Superior temporal gyrus (tissue), 1 donor: ENCODE data around the gene FCN1.

ENCODE experiments used
- DNase-seq: peaks from one replicate; pipeline ENCODE4 v3.0.0-alpha.2; 2016; ENCODE audit errors: extremely low spot score

The FCN1 gene

DNA sequence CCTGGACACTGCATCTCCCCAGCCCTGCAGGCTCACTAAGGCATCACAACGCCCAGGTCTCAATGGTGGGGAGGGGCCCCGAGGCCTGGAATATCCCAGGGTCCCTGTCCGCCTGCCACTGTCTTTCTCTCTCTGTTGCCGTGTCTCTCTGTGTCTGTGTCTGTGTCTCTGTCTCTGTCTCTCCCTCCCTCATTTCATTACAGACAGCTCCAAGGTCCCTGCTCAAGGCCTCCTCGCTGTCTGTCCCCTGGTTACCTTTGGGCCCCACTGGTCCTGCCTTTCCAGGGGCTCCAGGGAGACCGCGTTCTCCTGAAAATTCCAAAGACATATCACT, 3.2 kb downstream of the FCN1 start:
- no peak for DNase-seq

DNA sequence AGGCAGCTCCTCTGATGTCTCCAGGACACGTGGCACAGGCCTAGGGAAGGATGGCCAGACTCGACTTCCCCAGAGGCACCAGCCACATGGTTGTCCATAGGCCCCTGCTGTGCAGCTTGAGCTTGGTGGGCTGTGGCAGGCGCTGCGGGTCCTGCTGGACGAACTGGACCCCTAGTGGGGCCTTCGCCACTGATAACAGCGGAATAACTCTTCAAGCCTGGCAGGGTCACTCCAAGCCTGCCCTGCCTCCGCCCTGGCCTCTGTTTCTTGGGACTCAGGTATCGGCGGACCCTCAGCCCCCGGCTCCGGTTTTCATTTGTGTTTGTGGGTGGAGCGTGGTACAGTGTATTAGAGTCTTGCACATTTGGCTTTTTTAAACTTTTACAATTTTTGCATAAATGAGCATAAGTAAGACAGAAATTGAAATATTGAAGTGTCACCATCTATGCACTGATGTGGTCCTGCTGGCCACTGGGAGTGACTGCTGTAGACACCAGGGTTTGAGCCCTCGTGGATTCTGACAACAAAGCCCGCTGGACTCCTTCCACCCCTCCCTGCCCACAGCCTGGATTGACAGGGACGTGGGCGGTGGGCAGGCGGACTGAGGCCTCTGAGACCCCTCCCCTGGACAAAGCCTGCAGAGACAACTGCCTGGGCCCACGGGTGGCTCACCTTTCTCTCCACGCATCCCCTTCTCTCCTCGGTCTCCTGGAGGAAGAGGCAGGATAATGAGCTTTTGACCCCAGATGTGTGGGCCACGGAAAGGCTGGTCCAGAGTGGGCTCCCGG, 3.8 kb downstream of the FCN1 start:
- DNase-seq: no peak

DNA sequence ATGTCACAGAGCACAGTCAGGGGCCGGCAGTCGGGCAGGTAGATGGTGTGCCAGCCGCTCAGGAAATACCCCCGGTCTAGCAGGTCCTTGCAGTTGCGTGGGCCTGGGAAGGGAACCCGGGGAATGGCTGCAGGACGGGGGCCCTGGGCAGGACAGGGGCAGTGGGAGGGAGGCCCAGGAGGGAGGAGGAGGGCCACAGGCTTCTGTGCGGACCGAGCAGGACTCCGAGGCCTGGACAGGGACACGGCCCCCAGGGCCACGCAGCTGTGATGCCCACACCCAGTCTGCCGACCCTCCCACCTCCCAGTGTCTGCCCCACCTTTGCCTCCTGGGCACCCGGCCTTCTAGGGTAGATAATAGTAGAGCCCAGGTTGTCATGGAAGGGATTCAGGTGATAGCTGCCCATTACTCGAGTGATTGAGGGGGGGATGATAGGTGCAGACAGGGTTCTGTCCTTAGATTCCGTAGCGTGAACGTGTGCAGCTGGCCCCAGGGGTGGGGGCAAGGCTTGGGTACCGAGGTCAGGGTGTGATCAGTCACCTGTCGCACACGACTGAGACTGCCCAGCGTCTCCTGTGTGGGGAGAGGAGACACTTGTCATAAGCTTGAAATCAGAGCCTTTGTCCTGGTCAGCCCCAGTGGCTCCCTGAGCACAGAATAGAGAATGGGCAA, 4.5 kb downstream of the FCN1 start:
- no peak for DNase-seq

DNA sequence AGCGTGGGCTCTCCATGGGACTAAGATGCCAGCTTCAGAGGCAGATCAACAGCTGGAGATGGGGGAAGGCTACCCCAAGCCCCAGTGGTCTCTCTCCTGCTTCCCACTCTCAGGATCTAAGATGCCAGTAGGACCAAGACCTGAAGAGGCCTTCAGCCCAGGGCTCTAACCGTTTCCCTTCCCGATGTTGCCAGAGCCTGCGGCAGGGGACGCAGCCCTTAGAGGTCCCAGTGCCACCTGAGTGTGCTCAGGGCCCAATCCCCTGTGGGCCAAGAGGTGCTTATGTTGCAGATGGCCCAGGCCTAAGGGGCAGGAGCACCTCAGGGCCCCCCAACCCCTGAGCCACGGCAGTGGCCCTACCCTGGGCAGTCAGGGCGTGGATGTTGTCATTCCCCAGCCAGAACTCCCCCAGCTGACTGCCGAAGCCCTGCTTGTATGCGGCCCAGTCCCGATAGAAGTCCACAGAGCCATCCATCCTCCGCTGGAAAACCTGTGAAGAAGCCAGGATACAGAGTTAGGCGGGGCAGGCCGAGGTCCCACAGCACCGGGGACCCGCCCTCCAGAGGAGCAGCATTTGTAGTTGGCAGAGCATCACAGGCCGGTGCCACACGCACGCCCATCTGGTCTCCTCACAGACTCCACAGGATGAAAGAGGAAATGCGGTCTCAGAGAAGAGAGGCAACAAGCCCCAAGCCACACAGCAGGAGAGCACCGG, 5.4 kb downstream of the FCN1 start:
- DNase-seq: no peak

DNA sequence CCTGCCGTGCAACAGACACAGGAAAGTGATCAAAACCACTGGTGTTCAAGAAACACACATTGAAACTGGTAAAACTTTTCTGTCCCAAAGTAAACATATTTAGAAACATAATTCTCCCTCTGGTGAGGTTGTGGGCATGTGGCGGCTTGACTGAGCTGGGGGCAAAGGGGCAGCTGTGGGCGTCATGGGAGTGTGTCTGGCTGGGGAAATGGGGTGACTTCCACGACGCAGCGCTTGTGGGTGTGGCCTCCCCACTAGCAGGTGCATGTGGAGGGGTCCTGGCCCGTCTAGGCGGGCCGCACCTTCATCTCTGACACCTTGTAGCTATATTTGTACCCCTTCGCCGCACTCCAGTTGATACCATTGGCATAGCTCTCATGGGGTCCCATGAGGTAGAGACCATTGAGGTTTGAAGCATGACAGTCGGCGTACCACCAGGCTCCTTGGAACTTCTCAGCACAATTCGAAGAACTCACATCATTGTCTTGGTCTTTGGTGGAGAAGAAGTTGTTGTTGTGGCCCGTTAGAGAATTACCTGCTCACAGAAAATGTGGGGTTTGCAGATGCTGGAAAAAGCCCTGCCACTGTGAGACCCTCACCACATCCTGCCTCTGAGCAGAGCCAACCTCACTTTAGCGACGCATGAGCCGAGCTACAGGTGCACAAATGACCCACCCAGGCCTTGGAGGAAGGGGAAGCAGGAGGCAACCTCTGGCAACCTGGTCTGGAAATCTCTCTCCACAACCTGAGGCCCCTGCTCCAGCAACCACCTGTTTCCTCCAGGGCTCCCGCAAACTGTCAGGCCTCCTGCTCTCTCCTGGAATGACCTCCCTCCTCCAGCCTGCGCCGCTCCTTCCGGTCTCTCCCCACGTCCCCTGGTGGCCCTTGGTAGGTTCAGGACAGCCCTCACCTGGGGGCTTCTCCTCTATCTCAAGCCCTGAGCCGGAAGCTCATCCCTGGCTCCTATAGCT, 7.9 kb downstream of the FCN1 start:
- no peak for DNase-seq

DNA sequence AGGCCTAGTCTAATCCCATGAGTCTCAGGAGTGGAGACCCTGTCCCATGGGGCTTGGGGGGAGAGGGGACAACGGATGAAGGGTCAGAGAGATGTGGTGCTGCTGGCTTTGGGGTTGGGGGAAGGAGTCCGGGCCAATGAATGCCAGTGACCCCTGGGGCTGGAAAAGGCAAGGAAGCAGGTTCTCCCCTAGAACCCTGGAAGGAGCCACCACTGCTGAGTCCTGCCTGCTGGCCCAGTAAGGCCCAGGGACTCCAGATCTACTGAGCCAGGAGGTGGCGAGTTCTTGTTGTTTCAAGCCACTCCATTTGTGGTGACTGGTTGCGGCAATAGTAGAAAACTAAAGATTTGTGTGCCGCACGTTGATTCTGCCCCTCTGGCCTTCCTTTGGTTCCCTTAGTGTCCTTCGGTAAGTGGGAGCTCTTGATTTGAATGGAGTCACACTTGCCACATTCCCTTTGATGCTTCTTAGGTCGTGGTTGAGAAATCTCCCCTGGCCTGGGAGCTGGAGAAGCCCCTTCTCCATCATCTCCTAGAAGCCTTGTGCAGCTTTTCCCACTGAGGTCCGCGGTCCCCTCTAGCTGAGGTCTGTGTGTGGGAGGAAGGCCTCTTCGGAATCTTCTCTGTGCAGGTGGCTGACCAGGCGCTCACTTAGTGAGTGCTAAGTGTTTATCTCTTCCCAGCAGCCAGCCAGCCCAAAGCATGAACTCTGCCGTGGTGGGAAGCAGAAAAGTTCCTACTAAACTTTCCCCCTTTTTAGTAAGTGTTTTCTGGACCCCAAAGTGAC, 9.0 kb downstream of the FCN1 start:
- no peak for DNase-seq

DNA sequence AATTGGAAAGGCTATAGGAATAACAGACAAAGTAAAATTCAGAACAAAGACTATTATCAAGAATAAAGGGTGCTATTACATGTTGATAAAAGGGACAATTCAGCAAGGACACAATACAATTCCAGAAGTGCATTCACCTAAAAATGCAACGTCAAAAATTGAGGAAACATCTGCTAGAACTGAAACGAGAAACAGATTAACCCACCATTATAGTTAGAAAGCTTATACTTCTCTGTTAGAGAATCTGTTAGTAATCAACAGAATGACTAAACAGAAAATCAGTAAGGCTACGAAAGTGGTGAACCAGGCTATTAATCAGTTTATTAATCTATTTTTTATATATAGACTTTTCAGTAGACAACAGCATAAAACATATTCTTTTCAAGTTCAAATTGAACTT, 14.8 kb downstream of the FCN1 start:
- DNase-seq: no peak

DNA sequence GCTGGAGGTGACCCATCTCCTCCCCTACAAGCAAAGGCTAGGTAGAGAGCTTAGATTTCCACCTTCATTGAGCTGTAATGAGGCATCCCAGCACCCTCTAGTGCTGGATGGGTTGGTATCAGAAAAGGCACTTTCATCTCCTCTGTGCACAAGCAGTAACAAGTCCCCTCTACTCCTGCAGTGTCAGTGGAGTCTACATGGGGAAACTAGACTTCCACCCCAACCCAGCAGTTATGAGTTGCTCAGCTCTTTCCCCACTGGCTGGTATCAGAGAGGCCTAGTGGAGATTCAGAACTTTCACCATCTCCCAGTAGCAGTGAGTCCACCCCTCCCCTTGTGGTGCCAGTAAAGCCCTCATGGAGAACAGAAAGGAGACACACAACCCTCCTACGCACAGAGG, 17.9 kb downstream of the FCN1 start:
- DNase-seq: no peak

DNA sequence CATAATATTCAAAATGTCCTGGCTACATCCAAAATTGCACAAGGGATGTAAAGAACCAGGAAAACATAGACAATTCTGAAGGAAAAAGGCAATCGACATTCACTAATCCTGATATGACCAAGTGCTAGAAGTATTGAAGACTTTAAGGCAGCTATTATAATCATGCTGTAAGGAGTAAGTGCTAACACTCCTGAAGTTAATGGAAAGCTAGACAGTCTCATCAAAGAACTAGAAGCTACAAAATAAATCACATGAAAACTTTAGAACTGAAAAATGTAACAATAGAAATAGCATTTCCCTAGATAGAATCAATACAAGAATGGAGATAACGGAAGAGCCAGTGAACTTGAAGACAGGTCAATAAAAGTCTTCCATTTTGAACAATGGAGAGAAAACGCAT, 18.5 kb downstream of the FCN1 start:
- DNase-seq: no peak

DNA sequence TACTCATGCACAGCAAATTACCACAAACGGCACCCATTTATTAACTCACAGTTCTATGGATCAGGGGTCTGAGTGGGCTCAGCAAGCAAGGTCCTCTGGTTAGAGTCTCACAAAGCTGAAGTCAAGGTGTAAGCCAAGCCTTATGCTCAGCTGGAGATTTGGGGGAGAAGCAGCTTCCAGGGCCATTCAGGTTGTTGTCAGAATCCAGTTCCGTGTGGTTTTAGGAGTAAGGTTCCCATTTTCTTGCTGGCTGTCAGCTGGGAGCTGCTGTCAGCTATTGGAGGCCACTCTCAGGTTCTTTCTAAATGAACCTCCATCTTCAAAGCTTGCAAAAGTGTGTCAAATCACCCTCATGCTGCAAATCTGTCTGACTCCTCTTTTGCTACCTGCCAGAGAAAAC, 19.4 kb downstream of the FCN1 start:
- DNase-seq: no peak

DNA sequence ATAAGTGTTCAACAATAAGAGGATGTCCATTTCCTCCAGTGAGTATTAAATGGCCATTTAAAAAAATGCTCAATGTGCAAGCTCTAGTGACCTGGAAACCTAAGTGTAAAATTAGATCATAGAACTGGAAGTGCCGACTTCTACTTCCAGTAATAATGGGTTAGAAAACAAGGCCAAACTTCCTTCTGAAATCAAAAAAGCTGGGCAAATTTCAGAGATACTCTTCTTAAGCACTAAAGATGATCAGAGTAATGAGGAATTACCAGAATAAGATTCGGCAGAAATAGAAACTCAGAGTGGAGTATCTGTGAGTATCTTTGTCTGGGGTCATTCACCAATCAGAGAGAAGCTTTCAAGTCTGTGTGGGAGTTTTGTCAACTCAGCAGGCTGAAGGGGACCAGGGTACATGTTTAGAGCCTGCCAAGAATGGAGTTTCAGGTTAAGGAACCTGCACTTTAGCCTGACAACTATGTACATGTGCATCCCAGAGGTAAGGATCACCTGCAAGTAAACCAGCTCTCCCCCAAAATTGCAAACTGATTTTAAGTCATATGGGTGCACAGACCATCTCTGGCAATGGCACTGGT, 20.0 kb downstream of the FCN1 start:
- no peak for DNase-seq

DNA sequence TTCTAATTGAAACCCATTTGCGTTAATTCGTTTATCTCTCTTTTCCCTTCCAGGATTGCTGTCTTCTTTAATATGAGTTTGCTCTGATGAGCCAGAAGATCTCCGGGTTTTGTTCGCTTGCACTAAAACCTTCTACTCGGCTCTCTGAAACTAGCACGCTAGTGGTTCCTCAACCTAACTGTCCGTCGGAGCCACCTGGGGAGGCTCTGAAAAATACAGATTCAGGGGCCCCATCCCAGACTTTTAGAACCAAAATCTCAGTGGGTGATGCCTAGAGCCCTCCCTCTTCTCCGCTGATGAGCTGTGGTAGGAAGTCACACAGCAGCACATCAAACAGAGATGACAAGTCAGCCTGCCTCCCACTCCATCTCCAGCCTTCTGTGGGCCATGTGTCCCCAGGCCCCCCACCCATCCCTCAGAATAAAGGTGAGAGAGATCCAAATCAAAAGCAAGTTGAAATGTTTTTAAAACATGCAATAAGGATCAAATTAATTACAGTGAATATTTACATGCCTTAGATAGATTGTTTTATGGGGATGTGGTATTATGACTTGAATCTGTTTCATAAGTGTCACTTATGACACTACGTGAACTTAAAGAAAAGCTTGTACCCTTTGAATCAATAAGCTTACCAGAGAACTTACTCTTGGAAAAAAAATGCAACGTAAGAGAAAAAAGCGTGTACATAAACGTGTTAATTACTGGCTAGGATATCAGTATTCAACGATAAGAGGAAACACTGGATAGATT, 20.7 kb downstream of the FCN1 start:
- no peak for DNase-seq

DNA sequence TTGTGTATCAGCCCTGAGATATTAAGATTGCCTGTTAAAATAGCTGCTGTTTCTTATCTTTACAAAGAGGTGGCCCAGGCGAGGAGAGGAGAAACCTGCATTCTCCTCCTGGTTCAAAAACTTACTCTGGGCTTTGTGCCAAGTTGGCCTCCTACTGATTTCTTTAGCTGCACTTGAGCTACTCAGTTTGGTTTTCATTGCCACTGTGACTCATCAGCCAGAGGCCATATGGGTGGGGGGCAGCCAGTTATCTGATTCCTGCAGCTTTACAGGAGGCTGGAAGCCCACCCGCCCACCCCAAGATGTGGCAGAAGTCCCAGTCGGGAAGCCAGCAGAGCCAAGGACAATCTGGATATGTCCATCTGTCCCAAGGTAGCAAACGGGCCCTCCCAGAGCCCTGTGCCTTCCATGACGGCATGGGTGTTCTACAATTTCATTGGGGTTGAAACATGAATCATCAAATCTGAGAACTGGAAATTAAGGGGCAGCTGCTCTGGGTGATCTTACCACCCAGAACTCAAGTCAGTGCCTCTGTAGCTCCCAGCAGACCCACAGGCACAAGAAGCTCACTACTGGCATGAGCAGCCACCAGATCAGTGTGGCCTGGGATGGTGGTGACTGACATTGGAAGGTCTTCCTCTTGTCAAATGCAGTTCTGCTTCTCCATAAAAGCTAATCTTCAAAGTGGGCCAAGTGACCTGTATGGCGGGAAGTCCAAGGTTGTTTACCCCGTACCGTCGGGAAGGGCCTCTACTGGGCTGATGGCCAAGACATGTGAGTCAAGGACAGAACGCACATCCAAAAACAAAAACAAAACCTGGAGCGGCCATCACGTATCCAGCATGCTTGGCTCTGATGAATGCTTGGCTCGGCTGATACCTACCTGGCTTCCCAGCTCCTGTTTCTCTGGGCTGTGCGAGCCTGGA, 21.5 kb downstream of the FCN1 start:
- peak; percentile 43 for DNase-seq

DNA sequence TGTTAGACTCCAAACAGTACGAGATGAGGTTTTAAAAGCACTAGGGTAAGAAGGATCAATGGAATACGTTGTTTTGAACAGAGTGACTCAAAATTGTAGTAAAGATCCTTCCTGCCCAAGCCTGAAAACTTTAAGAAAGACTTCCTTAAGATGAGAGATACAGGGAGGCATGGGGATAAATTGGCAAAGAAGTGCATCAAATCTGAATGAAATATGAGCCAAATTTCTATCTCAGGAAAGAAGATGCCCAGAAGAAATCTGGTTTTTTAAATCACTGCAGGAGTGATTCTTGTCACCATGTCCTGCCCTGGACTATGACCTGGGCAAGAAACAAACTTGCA, 22.2 kb downstream of the FCN1 start:
- DNase-seq: no peak

DNA sequence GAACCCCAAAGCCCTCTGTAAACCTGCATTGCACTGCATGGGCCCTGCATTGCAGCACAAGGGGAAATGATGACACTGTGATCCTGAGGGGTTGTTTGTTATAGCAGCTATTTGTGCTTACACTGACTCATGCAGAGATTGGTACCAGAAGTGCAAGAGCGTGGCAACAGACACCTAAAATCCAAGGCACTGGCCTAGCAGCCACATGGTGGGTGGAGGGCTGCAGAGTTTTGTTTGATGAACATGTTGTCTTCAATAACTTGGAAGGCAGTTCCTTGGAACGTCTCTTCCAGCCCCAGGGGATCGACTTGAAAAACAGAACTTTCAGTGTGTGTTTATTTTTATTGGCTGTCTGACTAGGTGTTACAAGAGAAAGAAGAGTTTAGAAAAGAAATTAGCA, 22.6 kb downstream of the FCN1 start:
- no peak for DNase-seq

DNA sequence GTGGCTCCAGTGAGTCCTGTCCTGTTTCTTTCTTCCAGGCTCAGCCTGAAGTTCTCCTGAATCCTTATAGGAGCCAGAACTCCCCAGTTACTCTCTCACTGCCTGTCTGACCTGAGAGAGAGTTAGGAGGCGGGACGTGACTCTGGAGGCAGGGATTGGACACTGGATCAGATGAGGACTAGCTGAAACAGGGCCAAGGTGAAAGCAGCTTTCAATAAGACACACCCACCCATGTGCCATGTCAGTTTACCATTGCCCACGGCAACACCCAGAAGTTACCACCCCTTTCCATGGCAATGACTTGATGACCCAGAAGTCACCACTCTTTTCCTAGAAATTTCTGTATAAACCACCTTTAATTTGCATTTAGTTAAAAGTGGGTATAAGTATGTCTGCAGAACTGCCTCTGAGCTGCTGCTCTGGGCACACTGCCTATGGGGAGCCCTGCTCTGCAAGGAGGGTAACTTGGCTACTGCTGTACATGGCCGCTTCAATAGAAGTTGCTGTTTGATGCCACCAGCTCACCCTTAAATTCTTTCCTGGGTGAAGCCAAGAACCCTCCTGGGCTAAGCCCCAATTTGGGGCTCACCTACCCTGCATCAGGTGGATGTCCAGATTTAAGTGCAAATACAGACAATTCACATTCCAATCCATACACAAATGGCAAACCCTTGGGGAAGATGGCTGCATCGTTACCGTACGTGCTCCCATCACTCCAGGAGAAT, 23.4 kb downstream of the FCN1 start:
- no peak for DNase-seq

DNA sequence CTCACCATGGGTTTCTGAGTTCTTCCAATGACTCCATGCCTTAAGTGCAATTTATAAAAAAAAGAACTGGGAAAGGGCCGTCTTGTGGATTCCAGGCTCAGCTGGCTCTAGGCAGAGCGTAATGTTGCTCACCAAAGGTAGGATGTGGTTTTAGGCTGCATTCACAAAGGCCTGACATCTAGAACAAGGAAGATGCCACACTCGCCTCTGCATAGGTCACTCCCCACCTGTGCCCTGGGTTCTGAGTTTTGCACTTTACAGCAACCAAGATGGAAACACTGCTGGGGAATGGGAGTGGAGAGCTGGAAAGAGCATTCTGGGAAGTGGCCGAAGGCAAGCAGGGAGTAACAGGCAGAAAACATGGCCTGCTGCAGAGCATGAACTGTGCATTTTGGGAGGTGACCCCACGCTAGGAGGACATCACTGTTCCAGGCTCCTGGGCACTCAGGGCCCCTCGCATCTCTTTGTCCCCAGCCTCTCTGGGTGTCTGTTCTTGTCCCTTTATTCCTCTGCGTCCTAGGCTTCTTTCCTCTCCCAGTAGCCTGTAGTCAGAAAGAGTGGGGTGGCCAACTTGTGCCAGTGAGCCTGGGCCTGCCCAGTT, 24.8 kb downstream of the FCN1 start:
- no peak for DNase-seq

DNA sequence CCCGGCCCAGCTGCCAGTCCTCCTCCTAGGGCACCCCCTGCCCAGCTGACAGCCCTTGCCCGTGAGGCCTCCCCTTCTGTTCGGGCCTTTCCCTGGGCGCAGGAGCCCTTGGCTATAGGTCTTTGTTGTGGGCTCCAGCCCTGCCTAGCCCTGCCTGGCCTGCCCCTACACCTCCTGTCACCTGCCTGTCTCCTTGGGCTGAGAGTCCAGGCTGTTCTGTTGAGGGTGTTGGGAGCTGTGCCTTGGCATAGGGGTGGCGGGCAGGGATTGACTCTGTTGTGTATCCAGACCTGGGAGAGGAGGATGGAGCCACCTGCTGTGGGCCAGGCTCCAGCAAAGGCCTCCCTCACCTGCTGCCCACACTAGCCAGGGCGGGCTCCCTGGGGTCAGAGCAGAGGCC, 25.5 kb downstream of the FCN1 start:
- DNase-seq: no peak
